ENCODE data around the gene JPT1.
A peak's percentile ranks its signal among the peaks of the same experiment; 100 is the strongest.

JPT1 gene

GRCh38 chr17:75130632-75131277, 23.6 kb downstream of the JPT1 start (continued):
- TF ChIP-seq, protein P1, sequence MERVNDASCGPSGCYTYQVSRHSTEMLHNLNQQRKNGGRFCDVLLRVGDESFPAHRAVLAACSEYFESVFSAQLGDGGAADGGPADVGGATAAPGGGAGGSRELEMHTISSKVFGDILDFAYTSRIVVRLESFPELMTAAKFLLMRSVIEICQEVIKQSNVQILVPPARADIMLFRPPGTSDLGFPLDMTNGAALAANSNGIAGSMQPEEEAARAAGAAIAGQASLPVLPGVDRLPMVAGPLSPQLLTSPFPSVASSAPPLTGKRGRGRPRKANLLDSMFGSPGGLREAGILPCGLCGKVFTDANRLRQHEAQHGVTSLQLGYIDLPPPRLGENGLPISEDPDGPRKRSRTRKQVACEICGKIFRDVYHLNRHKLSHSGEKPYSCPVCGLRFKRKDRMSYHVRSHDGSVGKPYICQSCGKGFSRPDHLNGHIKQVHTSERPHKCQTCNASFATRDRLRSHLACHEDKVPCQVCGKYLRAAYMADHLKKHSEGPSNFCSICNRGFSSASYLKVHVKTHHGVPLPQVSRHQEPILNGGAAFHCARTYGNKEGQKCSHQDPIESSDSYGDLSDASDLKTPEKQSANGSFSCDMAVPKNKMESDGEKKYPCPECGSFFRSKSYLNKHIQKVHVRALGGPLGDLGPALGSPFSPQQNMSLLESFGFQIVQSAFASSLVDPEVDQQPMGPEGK (tag by site-specific recombination; IDR thresholded peaks at IDR 0.05) = peak; percentile 70
- TF ChIP-seq SP7 (tag by site-specific recombination; IDR thresholded peaks at IDR 0.05) (no peak), ZNF654 (tag by site-specific recombination; IDR thresholded peaks at IDR 0.05; ENCODE audit: low read depth) (peak; percentile 7), ZFHX2 (tag by site-specific recombination; conservative IDR thresholded peaks at IDR 0.05) (peak; percentile 45), KLF1 (tag by site-specific recombination; IDR thresholded peaks at IDR 0.05) (peak; percentile 87), ZNF529 (tag by site-specific recombination; IDR thresholded peaks at IDR 0.05; ENCODE audit: insufficient replicate concordance) (no peak), KLF9 (tag by site-specific recombination; IDR thresholded peaks at IDR 0.05; ENCODE audit: low read depth) (peak; percentile 86), PRDM1 (tag by site-specific recombination; IDR thresholded peaks at IDR 0.05) (no peak), EGR2 (tag by site-specific recombination; IDR thresholded peaks at IDR 0.05; ENCODE audit: low read depth) (peak; percentile 25; the same call in 1 of the 2 replicates), KLF10 (tag by site-specific recombination; IDR thresholded peaks at IDR 0.05) (peak; percentile 82), WT1 (tag by site-specific recombination; IDR thresholded peaks at IDR 0.05) (no peak), ZNF660 (tag by site-specific recombination; IDR thresholded peaks at IDR 0.05) (peak; percentile 63), ZBTB17 (tag by site-specific recombination; IDR thresholded peaks at IDR 0.05) (peak; percentile 41; the same call in 1 of the 2 replicates), ZFP41 (tag by site-specific recombination; IDR thresholded peaks at IDR 0.05; ENCODE audit: borderline replicate concordance) (no peak), SP3 (tag by site-specific recombination; IDR thresholded peaks at IDR 0.05) (peak; percentile 72), PRDM2 (tag by site-specific recombination; IDR thresholded peaks at IDR 0.05; ENCODE audit: borderline replicate concordance) (no peak), ZNF747 (tag by site-specific recombination; IDR thresholded peaks at IDR 0.05) (no peak), ZNF623 (tag by site-specific recombination; IDR thresholded peaks at IDR 0.05) (no peak)
- TF ChIP-seq, protein P2, sequence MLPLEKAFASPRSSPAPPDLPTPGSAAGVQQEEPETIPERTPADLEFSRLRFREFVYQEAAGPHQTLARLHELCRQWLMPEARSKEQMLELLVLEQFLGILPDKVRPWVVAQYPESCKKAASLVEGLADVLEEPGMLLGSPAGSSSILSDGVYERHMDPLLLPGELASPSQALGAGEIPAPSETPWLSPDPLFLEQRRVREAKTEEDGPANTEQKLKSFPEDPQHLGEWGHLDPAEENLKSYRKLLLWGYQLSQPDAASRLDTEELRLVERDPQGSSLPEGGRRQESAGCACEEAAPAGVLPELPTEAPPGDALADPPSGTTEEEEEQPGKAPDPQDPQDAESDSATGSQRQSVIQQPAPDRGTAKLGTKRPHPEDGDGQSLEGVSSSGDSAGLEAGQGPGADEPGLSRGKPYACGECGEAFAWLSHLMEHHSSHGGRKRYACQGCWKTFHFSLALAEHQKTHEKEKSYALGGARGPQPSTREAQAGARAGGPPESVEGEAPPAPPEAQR (tag by site-specific recombination; IDR thresholded peaks at IDR 0.05) = no peak
- TF ChIP-seq, protein P3, sequence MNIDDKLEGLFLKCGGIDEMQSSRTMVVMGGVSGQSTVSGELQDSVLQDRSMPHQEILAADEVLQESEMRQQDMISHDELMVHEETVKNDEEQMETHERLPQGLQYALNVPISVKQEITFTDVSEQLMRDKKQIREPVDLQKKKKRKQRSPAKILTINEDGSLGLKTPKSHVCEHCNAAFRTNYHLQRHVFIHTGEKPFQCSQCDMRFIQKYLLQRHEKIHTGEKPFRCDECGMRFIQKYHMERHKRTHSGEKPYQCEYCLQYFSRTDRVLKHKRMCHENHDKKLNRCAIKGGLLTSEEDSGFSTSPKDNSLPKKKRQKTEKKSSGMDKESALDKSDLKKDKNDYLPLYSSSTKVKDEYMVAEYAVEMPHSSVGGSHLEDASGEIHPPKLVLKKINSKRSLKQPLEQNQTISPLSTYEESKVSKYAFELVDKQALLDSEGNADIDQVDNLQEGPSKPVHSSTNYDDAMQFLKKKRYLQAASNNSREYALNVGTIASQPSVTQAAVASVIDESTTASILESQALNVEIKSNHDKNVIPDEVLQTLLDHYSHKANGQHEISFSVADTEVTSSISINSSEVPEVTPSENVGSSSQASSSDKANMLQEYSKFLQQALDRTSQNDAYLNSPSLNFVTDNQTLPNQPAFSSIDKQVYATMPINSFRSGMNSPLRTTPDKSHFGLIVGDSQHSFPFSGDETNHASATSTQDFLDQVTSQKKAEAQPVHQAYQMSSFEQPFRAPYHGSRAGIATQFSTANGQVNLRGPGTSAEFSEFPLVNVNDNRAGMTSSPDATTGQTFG (tag by site-specific recombination; IDR thresholded peaks at IDR 0.05; ENCODE audit: borderline replicate concordance) = no peak
- TF ChIP-seq, protein P4, sequence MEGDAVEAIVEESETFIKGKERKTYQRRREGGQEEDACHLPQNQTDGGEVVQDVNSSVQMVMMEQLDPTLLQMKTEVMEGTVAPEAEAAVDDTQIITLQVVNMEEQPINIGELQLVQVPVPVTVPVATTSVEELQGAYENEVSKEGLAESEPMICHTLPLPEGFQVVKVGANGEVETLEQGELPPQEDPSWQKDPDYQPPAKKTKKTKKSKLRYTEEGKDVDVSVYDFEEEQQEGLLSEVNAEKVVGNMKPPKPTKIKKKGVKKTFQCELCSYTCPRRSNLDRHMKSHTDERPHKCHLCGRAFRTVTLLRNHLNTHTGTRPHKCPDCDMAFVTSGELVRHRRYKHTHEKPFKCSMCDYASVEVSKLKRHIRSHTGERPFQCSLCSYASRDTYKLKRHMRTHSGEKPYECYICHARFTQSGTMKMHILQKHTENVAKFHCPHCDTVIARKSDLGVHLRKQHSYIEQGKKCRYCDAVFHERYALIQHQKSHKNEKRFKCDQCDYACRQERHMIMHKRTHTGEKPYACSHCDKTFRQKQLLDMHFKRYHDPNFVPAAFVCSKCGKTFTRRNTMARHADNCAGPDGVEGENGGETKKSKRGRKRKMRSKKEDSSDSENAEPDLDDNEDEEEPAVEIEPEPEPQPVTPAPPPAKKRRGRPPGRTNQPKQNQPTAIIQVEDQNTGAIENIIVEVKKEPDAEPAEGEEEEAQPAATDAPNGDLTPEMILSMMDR (tag by site-specific recombination; IDR thresholded peaks at IDR 0.05) = peak; percentile 70

All from HEK293 (cell line).